G401.6 (cell line): ENCODE measurements around the gene PITX1.

ENCODE experiments used
- FAIRE-seq: peaks from 2 replicates; lab custom pipeline; 2012; peaks lifted over from hg19 to GRCh38; lab: Jason Lieb, UNC

The PITX1 gene

GRCh38 chr5:135028791-135029476 is 5.1 kb downstream of the PITX1 start:
- no peak for FAIRE-seq

- FAIRE-seq, result no peak
These were observed 6.1 kb downstream of the PITX1 start for GRCh38 chr5:135027697-135028615.

GRCh38 chr5:135027266-135027696 is 6.7 kb downstream of the PITX1 start:
- no peak for FAIRE-seq

- no peak for FAIRE-seq
These were observed 7.3 kb downstream of the PITX1 start for GRCh38 chr5:135026645-135027265.

GRCh38 chr5:135025730-135026644 is 8.0 kb downstream of the PITX1 start:
- FAIRE-seq, result no peak

GRCh38 chr5:135024956-135025729 is 8.9 kb downstream of the PITX1 start:
- no peak for FAIRE-seq

GRCh38 chr5:135020111-135020895 is 13.7 kb downstream of the PITX1 start:
- no peak for FAIRE-seq

- no peak for FAIRE-seq
These were observed 14.7 kb downstream of the PITX1 start for GRCh38 chr5:135019314-135019713.

- FAIRE-seq, result no peak
These were observed 15.6 kb downstream of the PITX1 start for GRCh38 chr5:135018457-135018856.

- no peak for FAIRE-seq
These were observed 17.2 kb downstream of the PITX1 start for GRCh38 chr5:135016861-135017290.

GRCh38 chr5:135015942-135016341 is 18.1 kb downstream of the PITX1 start:
- no peak for FAIRE-seq

- FAIRE-seq, result no peak
These were observed 20.0 kb downstream of the PITX1 start for GRCh38 chr5:135013947-135014570.

GRCh38 chr5:135013445-135013844 is 20.6 kb downstream of the PITX1 start:
- no peak for FAIRE-seq

- FAIRE-seq, result no peak
These were observed 21.1 kb downstream of the PITX1 start for GRCh38 chr5:135012951-135013391.

GRCh38 chr5:135012033-135012588 is 21.9 kb downstream of the PITX1 start:
- FAIRE-seq, result no peak

- no peak for FAIRE-seq
These were observed 22.5 kb downstream of the PITX1 start for GRCh38 chr5:135011355-135012032.

GRCh38 chr5:135010502-135011354 is 23.3 kb downstream of the PITX1 start:
- FAIRE-seq, result no peak
